Measurements from ENCODE around the gene WWOX.

DNA sequence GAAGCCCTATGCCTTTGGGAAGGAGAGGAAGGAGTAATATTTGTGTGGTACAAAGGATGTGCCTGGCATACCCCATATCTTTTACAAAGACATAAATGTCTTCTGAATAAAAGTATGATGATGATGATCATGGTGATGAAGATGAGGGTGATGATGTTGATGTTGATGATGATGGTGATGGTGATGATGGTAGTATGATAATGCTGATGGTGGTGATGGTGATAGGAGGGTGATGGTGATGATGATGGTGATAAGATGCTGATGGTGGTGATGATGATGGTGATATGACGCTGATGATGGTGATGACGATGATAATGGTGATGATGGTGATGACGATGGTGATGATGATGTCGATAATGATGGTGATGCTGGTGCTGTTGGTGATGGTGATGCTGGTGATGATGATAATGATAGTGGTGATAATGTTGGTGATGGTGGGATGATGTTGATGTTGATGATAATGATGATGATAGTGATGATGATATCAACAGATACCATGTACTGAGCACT, 684.2 kb downstream of the WWOX start:
- TF ChIP-seq TAF1 (IDR thresholded peaks at IDR 0.05; ENCODE audit: borderline replicate concordance, insufficient read depth, low read length) (no peak), POLR2AphosphoS5 (IDR thresholded peaks at IDR 0.05; ENCODE audit: low read depth, low read length) (no peak), SIN3A (IDR thresholded peaks at IDR 0.05; ENCODE audit: borderline replicate concordance, insufficient read depth, low read length) (no peak), FOXP2 (optimal IDR thresholded peaks at IDR 0.05; ENCODE audit: borderline replicate concordance, extremely low read depth, extremely low read length, insufficient read depth) (no peak)
- TF ChIP-seq, protein P1, sequence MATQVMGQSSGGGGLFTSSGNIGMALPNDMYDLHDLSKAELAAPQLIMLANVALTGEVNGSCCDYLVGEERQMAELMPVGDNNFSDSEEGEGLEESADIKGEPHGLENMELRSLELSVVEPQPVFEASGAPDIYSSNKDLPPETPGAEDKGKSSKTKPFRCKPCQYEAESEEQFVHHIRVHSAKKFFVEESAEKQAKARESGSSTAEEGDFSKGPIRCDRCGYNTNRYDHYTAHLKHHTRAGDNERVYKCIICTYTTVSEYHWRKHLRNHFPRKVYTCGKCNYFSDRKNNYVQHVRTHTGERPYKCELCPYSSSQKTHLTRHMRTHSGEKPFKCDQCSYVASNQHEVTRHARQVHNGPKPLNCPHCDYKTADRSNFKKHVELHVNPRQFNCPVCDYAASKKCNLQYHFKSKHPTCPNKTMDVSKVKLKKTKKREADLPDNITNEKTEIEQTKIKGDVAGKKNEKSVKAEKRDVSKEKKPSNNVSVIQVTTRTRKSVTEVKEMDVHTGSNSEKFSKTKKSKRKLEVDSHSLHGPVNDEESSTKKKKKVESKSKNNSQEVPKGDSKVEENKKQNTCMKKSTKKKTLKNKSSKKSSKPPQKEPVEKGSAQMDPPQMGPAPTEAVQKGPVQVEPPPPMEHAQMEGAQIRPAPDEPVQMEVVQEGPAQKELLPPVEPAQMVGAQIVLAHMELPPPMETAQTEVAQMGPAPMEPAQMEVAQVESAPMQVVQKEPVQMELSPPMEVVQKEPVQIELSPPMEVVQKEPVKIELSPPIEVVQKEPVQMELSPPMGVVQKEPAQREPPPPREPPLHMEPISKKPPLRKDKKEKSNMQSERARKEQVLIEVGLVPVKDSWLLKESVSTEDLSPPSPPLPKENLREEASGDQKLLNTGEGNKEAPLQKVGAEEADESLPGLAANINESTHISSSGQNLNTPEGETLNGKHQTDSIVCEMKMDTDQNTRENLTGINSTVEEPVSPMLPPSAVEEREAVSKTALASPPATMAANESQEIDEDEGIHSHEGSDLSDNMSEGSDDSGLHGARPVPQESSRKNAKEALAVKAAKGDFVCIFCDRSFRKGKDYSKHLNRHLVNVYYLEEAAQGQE (IDR thresholded peaks at IDR 0.05; ENCODE audit: insufficient read depth in 1 of 2, low read depth in 2 of 2, low read length in 2 of 2), result no peak
